Spinal cord (tissue), 10 donors: Measurements from ENCODE around the gene BRINP2. TPM values are rescaled to one million over a fixed set of nuclear protein-coding genes. Genes with fewer than 3 reads are reported as not detected.

Experiments
- DNase-seq, 6 donors: peaks; one replicate each; pipeline versions ENCODE4 v3.0.0 to v3.0.0-alpha.2; 2013 to 2015; ENCODE audit warnings: low spot score in 6 of 6, low read depth in 4 of 6
- H3K27ac ChIP-seq: one replicate; pipeline ENCODE4 v1.5.1; 2013; ENCODE audit warnings: low read depth, low read length, control low read depth
- H3K27me3 ChIP-seq: one replicate; pipeline ENCODE4 v1.6.1; 2013; ENCODE audit warnings: low read length; ENCODE audit not compliant: control insufficient read depth, insufficient read depth
- H3K36me3 ChIP-seq: one replicate; pipeline ENCODE4 v1.6.1; 2013; ENCODE audit warnings: low read length; ENCODE audit not compliant: control insufficient read depth, insufficient read depth
- H3K4me1 ChIP-seq: one replicate; pipeline ENCODE4 v1.6.1; 2013; ENCODE audit warnings: low read length; ENCODE audit not compliant: control insufficient read depth, insufficient read depth
- H3K4me3 ChIP-seq: one replicate; pipeline ENCODE4 v1.5.1; 2013; ENCODE audit warnings: low read depth, low read length, control low read depth
- H3K9me3 ChIP-seq: one replicate; pipeline ENCODE4 v1.6.1; 2013; ENCODE audit warnings: low read length; ENCODE audit not compliant: control insufficient read depth, insufficient read depth
- whole genome bisulfite sequencing: methylation state at CpG from one replicate; pipeline ENCODE4 v1.1.5; 2013; ENCODE audit warnings: missing lambda C conversion rate; ENCODE audit not compliant: insufficient coverage; 5-methylcytosine and 5-hydroxymethylcytosine counted together
- polyA plus RNA-seq, 2 donors: library from polyadenylated mRNA; unstranded; fragments of 120-200 nt; gene quantifications; one replicate each; pipeline ENCODE4 v1.2.1, GENCODE V29; 2013; ENCODE audit not compliant: insufficient read length in 2 of 2
- total RNA-seq, 2 donors: library from RNA; depleted of rRNA in 1 of 2; stranded (reverse); fragments of 120-200 nt in 1 of 2; fragments of >200 nt in 1 of 2; gene quantifications; one replicate each; pipeline versions ENCODE4 v1.2.3 to v1.2.4, GENCODE V29; 2013 to 2014
- donor health status: healthy.

The BRINP2 gene
- total and polyA plus RNA-seq, 4 donors, result 8.2 to 33.8 (median 23.8) TPM

DNA sequence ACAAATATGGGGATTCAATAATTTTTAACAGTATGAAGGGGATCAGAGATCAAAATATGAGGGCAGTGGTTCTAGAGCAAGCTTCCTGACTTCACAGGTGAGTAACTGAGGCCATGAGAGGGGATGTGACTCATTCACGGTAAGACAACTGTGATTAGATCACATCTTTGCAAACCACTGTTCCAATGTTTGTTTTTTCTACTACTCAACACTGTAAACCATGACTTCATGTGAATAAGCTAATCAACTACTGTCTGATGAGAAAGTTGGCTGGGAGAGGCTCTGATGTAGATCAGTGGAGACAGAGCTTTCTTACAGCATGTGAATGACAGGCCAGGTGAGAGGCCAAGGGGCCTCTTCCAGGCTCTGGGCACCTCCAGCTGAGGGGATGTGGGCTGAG lies 84.7 kb downstream of the BRINP2 start:
- H3K4me3 ChIP-seq, result no peak overlapping the region
- H3K27me3 ChIP-seq, result no peaks in the 10 kb centered on the region
- H3K36me3 ChIP-seq, result peaks cover 4% of the 10 kb centered on the region
- no peaks in the 10 kb centered on the region for H3K9me3 ChIP-seq
- H3K27ac ChIP-seq, result no peak overlapping the region
- H3K4me1 ChIP-seq, result peaks cover 10% of the 10 kb centered on the region
- DNase-seq, result no peak
- no CpG with 5 or more reads among the region's 1 CpG for WGBS

- peaks cover 10% of the 10 kb centered on the region for H3K4me1 ChIP-seq
- 53% methylated on average over 16 of the region's 20 CpGs for WGBS
- H3K27me3 ChIP-seq, result no peaks in the 10 kb centered on the region
- no peak overlapping the region for H3K27ac ChIP-seq
- DNase-seq, result peak in 1 of 6 donors; percentile 45
- H3K4me3 ChIP-seq, result no peak overlapping the region
- no peaks in the 10 kb centered on the region for H3K9me3 ChIP-seq
- peaks cover 4% of the 10 kb centered on the region for H3K36me3 ChIP-seq
These were observed 85.7 kb downstream of the BRINP2 start for GRCh38 chr1:177256153-177257075.

DNA sequence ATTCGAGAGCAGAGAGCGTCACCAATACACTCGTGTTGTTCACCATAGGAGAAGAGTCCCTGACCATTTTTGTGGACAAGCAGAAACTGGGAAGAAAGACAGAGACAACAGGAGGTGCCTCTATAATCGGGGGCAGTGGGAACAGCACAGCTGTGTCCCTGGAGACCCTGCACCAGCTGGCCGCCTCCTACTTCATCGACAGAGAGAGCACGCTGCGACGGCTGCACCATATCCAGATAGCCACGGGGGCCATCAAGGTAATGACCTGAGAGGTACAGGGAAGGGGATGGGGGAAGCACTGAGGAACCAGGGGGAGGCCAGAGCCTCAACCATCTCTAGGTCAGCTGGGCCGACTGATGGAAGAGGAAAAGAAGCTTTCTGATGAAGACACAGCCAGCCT lies 86.4 kb downstream of the BRINP2 start:
- H3K27me3 ChIP-seq, result no peaks in the 10 kb centered on the region
- H3K4me1 ChIP-seq, result peaks cover 10% of the 10 kb centered on the region
- no peak overlapping the region for H3K4me3 ChIP-seq
- peaks cover 4% of the 10 kb centered on the region for H3K36me3 ChIP-seq
- H3K9me3 ChIP-seq, result no peaks in the 10 kb centered on the region
- no peak overlapping the region for H3K27ac ChIP-seq
- 76% methylated on average over 10 of the region's 11 CpGs for WGBS
- no peak for DNase-seq

DNA sequence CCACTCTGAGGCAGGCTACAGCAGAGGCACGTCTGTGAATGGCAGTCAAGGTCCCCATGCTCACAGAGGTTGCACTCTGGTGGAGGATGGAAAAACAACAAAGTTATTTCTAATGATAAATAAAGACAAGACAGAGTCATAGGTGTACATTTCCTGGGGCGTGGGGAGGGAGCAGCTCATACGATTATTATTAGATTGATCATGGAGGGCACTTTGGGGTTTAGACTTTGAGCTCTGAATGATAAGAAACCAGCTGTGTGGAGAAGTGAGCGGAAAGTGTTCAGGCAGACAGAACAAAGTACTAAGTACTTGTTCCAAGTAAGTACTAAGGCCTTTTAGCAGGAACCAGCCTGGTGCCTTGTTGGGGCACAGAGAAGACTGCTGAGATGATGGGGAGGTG lies 86.8 kb downstream of the BRINP2 start:
- no peak for DNase-seq
- Histone ChIP-seq H3K9me3 (no peaks in the 10 kb centered on the region), H3K36me3 (peaks cover 4% of the 10 kb centered on the region), H3K4me3 (no peak overlapping the region), H3K27ac (no peak overlapping the region), H3K27me3 (no peaks in the 10 kb centered on the region), H3K4me1 (peaks cover 10% of the 10 kb centered on the region)
- 91% methylated on average over 3 of the region's 4 CpGs for WGBS

DNA sequence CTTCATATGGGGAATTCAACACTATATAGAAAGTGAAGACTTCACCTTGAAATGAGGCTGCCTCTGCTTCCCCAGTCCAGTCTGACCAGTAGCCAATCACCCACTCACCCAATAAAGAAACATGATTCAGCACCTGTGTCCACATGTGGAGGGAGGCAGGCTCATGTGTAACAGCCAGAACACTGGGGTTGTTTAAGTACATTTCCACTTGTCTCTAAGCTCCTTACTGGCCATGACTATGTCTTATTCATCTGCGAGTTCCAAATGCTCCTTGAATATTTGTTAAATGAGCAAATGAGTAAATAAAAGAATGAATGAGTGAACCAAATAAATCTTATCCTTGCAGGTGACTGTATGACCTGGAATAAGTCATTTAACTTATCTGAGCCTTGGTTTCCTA lies 100.1 kb downstream of the BRINP2 start:
- H3K4me1 ChIP-seq, result peaks cover 5% of the 10 kb centered on the region
- no peak overlapping the region for H3K27ac ChIP-seq
- H3K9me3 ChIP-seq, result no peaks in the 10 kb centered on the region
- WGBS, result no CpG with 5 or more reads among the region's 1 CpG
- no peak for DNase-seq
- H3K36me3 ChIP-seq, result peaks cover under 1% of the 10 kb centered on the region
- no peak overlapping the region for H3K4me3 ChIP-seq
- H3K27me3 ChIP-seq, result no peaks in the 10 kb centered on the region

- peaks cover 8% of the 10 kb centered on the region for H3K4me1 ChIP-seq
- DNase-seq, result no peak
- WGBS, result 100% methylated on average over 1 of the region's 5 CpGs
- no peak overlapping the region for H3K4me3 ChIP-seq
- no peak overlapping the region for H3K27ac ChIP-seq
- H3K36me3 ChIP-seq, result peaks cover 5% of the 10 kb centered on the region
- no peaks in the 10 kb centered on the region for H3K27me3 ChIP-seq
- no peaks in the 10 kb centered on the region for H3K9me3 ChIP-seq
These were observed 102.4 kb downstream of the BRINP2 start for GRCh38 chr1:177273141-177273540.

DNA sequence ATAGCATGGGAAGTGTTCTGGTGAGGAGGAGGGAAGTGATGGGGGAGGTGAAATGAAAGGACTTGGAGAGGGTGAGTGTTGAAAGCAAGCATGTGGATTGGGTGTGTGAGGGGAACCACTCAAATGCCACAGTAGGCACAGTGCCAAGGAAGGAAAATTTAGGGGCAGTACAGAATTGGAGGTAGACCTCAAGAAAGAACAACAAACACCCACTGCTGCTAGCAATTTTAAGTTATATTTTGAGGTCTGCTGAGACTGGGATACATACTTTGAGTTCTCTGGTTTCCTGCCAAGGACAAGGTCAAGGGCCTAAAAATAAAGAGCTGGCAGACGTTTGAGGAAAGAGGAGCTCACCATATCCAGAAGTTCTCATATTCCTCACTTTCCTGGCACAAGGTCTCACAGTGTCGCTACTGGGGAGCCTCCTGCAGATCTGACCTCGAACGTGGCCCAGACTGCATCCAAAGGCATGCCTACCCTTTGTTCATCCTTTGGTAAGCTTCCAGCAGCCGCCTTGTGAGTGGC lies 104.0 kb downstream of the BRINP2 start:
- Histone ChIP-seq H3K36me3 (peaks cover 9% of the 10 kb centered on the region), H3K27ac (no peak overlapping the region), H3K4me3 (no peak overlapping the region), H3K4me1 (peaks cover 8% of the 10 kb centered on the region), H3K9me3 (no peaks in the 10 kb centered on the region), H3K27me3 (no peaks in the 10 kb centered on the region)
- peak in 1 of 6 donors; percentile 64 for DNase-seq
- 40% methylated on average over 5 of the region's 5 CpGs for WGBS

- peaks cover 8% of the 10 kb centered on the region for H3K4me1 ChIP-seq
- WGBS, result 57% methylated on average over 1 of the region's 1 CpG
- no peak for DNase-seq
These were observed 105.0 kb downstream of the BRINP2 start for GRCh38 chr1:177275736-177276135.

DNA sequence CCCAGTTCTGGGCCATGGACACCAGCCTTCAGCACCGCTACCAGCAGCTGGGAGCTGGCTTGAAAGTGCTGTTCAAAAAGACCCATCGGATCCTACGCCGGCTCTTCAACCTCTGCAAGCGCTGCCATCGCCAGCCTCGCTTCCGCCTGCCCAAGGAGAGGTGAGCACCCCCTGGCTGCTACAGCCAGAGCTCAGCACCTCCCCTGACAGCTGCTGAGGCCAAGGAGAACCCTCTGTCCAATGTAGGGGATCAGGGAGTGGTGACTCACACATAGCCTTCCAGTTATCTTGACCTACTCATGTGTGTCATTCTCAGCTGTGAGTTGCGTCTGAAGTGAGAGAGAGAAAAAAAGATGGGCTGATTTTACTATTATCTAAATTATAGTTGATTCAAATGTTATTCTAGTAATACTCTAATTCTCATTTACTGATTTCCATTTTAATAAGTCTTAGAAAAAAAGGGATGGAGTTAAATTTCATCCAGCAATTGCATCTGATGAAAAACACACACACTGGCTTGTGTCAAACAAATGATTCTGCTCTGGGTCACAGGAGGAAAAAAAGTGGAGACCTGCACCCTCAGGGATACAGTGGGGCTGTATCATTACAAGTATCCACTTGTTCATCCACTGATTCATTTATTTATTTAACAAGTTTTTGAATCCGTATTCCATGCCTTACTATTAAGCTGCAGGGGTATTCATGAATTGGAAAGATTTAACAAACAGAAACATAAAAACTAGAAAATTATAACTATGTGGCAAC lies 108.0 kb downstream of the BRINP2 start:
- H3K36me3 ChIP-seq, result peaks cover 20% of the 10 kb centered on the region
- H3K27me3 ChIP-seq, result no peaks in the 10 kb centered on the region
- DNase-seq, result no peak
- H3K4me1 ChIP-seq, result peaks cover 14% of the 10 kb centered on the region
- whole genome bisulfite sequencing, result 97% methylated on average over 8 of the region's 10 CpGs
- no peaks in the 10 kb centered on the region for H3K9me3 ChIP-seq
- no peak overlapping the region for H3K27ac ChIP-seq
- H3K4me3 ChIP-seq, result no peak overlapping the region

More at GRCh38 chr1:177275736-177276135, 105.0 kb downstream of the BRINP2 start:
- Histone ChIP-seq H3K27me3 (no peaks in the 10 kb centered on the region), H3K36me3 (peaks cover 14% of the 10 kb centered on the region), H3K9me3 (no peaks in the 10 kb centered on the region), H3K27ac (no peak overlapping the region), H3K4me3 (no peak overlapping the region)
